ENCODE data around the gene THAP9. TPM values are rescaled to one million over a fixed set of nuclear protein-coding genes. Genes with fewer than 3 reads are reported as not detected.

The THAP9 gene
- total RNA-seq, 1 donor from 2014 or later, result 3.3 TPM

DNA sequence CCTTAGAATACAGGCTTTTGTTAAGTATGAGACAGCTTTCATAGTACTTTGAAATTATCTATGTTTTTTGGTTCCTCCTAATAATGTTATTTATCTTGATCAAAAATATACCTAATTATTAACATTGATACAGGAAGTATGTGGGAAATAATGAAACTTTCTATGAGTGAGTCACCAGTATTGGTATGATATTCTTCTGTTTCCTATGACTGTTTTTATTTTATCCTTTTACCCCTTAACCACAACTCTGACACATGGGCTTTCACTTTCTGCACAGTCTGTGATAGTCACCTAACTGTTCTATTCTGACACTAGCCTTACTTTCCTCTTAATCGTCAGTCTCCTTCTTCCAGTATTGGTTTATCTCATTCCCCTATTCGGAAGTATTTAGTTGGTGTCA lies 4.7 kb downstream of the THAP9 start:
- peak; percentile 57 for DNase-seq (ENCODE audit: low read depth)
- Histone ChIP-seq H3K9ac (ENCODE audit: low read length) (no peak overlapping the region), H3K79me2 (ENCODE audit: insufficient read depth, low read length) (peaks cover 10% of the 10 kb centered on the region), H3K36me3 (ENCODE audit: insufficient read depth, low read length) (no peaks in the 10 kb centered on the region), H3K27me3 (ENCODE audit: insufficient read depth, low read length) (no peaks in the 10 kb centered on the region), H3K9me3 (ENCODE audit: insufficient read depth, low read depth, low read length) (no peaks in the 10 kb centered on the region), H3K4me1 (ENCODE audit: insufficient read depth, low read length) (peaks cover 11% of the 10 kb centered on the region), H3K27ac (ENCODE audit: low read depth, low read length) (no peak overlapping the region), H3K4me3 (ENCODE audit: insufficient read depth, low read depth, low read length) (peak overlapping the region; percentile 2), H3K4me2 (ENCODE audit: low read length) (peak overlapping the region; percentile 57), H4K20me1 (ENCODE audit: insufficient read depth, low read length) (no peaks in the 10 kb centered on the region), H2AFZ (ENCODE audit: low read depth, low read length) (no peak overlapping the region)
- Mint-ChIP-seq H3K27ac (ENCODE audit: unreplicated experiment) (no peak overlapping the region), H3K4me3 (ENCODE audit: unreplicated experiment) (peak overlapping the region; percentile 9), H3K36me3 (ENCODE audit: low read depth, unreplicated experiment) (peaks cover 1% of the 10 kb centered on the region), H3K27me3 (ENCODE audit: low read depth, unreplicated experiment) (no peaks in the 10 kb centered on the region), H3K9me3 (ENCODE audit: unreplicated experiment) (no peaks in the 10 kb centered on the region), H3K4me1 (ENCODE audit: low read depth, unreplicated experiment) (peaks cover 4% of the 10 kb centered on the region)
- peak; percentile 81 for FAIRE-seq
- TF ChIP-seq EZH2 (IDR thresholded peaks at IDR 0.05; ENCODE audit: insufficient read depth, low read length) (no peak), CTCF (IDR thresholded peaks at IDR 0.05; ENCODE audit: insufficient read depth, low read depth, low read length) (no peak)

DNA sequence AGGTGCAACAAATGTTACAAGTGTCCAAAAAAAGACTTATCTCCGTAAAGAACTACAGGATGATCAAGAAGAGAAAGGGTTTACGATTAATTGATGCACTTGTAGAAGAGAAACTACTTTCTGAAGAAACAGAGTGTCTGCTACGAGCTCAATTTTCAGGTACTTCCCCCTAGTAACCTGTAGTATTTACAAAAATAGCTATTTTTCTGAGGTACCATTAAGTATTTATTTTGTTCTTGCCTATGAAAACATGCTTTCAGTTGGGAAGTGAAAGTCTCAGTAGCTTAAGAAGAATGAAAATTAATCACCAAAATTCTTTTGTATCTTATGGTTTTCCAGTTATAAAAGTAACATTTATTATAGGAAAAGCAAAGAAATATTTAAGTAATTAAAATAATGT lies 5.9 kb downstream of the THAP9 start:
- TF ChIP-seq EZH2 (IDR thresholded peaks at IDR 0.05; ENCODE audit: insufficient read depth, low read length) (no peak), CTCF (IDR thresholded peaks at IDR 0.05; ENCODE audit: insufficient read depth, low read depth, low read length) (no peak)
- H3K4me3 ChIP-seq (ENCODE audit: insufficient read depth, low read depth, low read length), result no peak overlapping the region
- Mint-ChIP-seq H3K36me3 (ENCODE audit: low read depth, unreplicated experiment) (peaks cover 1% of the 10 kb centered on the region), H3K27me3 (ENCODE audit: low read depth, unreplicated experiment) (no peaks in the 10 kb centered on the region), H3K9me3 (ENCODE audit: unreplicated experiment) (no peaks in the 10 kb centered on the region), H3K4me1 (ENCODE audit: low read depth, unreplicated experiment) (peaks cover 4% of the 10 kb centered on the region), H3K27ac (ENCODE audit: unreplicated experiment) (no peak overlapping the region), H3K4me3 (ENCODE audit: unreplicated experiment) (no peak overlapping the region)
- peaks cover 5% of the 10 kb centered on the region for H3K79me2 ChIP-seq (ENCODE audit: insufficient read depth, low read length)
- no peaks in the 10 kb centered on the region for H3K27me3 ChIP-seq (ENCODE audit: insufficient read depth, low read length)
- H4K20me1 ChIP-seq (ENCODE audit: insufficient read depth, low read length), result no peaks in the 10 kb centered on the region
- DNase-seq (ENCODE audit: low read depth), result no peak
- H3K9ac ChIP-seq (ENCODE audit: low read length), result no peak overlapping the region
- no peak for FAIRE-seq
- H3K4me1 ChIP-seq (ENCODE audit: insufficient read depth, low read length), result peaks cover 11% of the 10 kb centered on the region
- no peaks in the 10 kb centered on the region for H3K9me3 ChIP-seq (ENCODE audit: insufficient read depth, low read depth, low read length)
- H2AFZ ChIP-seq (ENCODE audit: low read depth, low read length), result no peak overlapping the region
- H3K36me3 ChIP-seq (ENCODE audit: insufficient read depth, low read length), result no peaks in the 10 kb centered on the region
- H3K4me2 ChIP-seq (ENCODE audit: low read length), result no peak overlapping the region
- H3K27ac ChIP-seq (ENCODE audit: low read depth, low read length), result no peak overlapping the region

DNA sequence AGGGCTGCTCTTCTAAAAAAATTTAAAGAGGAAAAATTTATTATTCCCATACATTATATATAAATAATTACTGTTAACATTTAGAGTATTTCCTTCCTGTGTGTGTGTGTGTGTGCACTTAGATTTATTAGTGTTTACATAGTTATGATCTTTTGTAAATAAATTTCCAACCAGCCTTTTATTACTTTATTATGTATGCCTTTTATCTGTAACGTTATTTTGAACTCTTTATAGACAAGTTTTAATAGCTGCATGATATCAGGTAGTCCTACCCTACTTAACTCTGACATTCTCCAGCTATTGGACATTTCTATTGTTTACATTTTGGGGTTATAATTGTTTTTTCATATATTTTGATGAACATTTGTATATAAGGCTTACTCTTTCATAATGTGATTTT lies 8.8 kb downstream of the THAP9 start:
- Histone ChIP-seq H3K27ac (ENCODE audit: low read depth, low read length) (no peak overlapping the region), H3K4me3 (ENCODE audit: insufficient read depth, low read depth, low read length) (no peak overlapping the region), H3K36me3 (ENCODE audit: insufficient read depth, low read length) (no peaks in the 10 kb centered on the region), H3K79me2 (ENCODE audit: insufficient read depth, low read length) (no peaks in the 10 kb centered on the region), H4K20me1 (ENCODE audit: insufficient read depth, low read length) (no peaks in the 10 kb centered on the region), H2AFZ (ENCODE audit: low read depth, low read length) (no peak overlapping the region), H3K27me3 (ENCODE audit: insufficient read depth, low read length) (no peaks in the 10 kb centered on the region), H3K4me1 (ENCODE audit: insufficient read depth, low read length) (peaks cover 8% of the 10 kb centered on the region), H3K4me2 (ENCODE audit: low read length) (no peak overlapping the region), H3K9ac (ENCODE audit: low read length) (no peak overlapping the region), H3K9me3 (ENCODE audit: insufficient read depth, low read depth, low read length) (no peaks in the 10 kb centered on the region)
- TF ChIP-seq EZH2 (IDR thresholded peaks at IDR 0.05; ENCODE audit: insufficient read depth, low read length) (no peak), CTCF (IDR thresholded peaks at IDR 0.05; ENCODE audit: insufficient read depth, low read depth, low read length) (no peak)
- Mint-ChIP-seq H3K27ac (ENCODE audit: unreplicated experiment) (no peak overlapping the region), H3K4me1 (ENCODE audit: low read depth, unreplicated experiment) (peaks cover 4% of the 10 kb centered on the region), H3K36me3 (ENCODE audit: low read depth, unreplicated experiment) (peaks cover 1% of the 10 kb centered on the region), H3K4me3 (ENCODE audit: unreplicated experiment) (no peak overlapping the region), H3K9me3 (ENCODE audit: unreplicated experiment) (no peaks in the 10 kb centered on the region), H3K27me3 (ENCODE audit: low read depth, unreplicated experiment) (no peaks in the 10 kb centered on the region)
- DNase-seq (ENCODE audit: low read depth), result no peak
- no peak for FAIRE-seq

Data from astrocyte (in vitro differentiated cells and primary cell).